Hematopoietic multipotent progenitor cell treated with erythropoietin and hydrocortisone succinate and interleukin-3 and kit ligand, for 6 days (in vitro differentiated cells): Measurements from ENCODE around the gene SIPA1L3.
A peak's percentile ranks its signal among the peaks of the same experiment; 100 is the strongest.

Experiments used
- DNase-seq: peaks from one replicate; pipeline ENCODE4 v3.0.0-alpha.2; 2015

Gene SIPA1L3

GRCh38 chr19:38001158-38001781 is 94.3 kb downstream of the SIPA1L3 start:
- DNase-seq = no peak

GRCh38 chr19:38003438-38004185 is 96.6 kb downstream of the SIPA1L3 start:
- DNase-seq = peak; percentile 61

GRCh38 chr19:38004186-38004520 is 97.1 kb downstream of the SIPA1L3 start:
- no peak for DNase-seq

GRCh38 chr19:38004521-38005223 is 97.7 kb downstream of the SIPA1L3 start:
- peak; percentile 74 for DNase-seq

- DNase-seq = no peak
Measured at GRCh38 chr19:38005224-38005614, 98.2 kb downstream of the SIPA1L3 start.

GRCh38 chr19:38006361-38007045 is 99.5 kb downstream of the SIPA1L3 start:
- DNase-seq = peak; percentile 26

- no peak for DNase-seq
Measured at GRCh38 chr19:38009650-38010242, 102.7 kb downstream of the SIPA1L3 start.

- no peak for DNase-seq
Measured at GRCh38 chr19:38011426-38011825, 104.4 kb downstream of the SIPA1L3 start.

GRCh38 chr19:38012290-38012689 is 105.3 kb downstream of the SIPA1L3 start:
- DNase-seq = no peak

GRCh38 chr19:38012944-38013343 is 105.9 kb downstream of the SIPA1L3 start:
- DNase-seq = no peak

GRCh38 chr19:38013913-38014580 is 107.0 kb downstream of the SIPA1L3 start:
- DNase-seq = no peak

GRCh38 chr19:38015216-38015615 is 108.2 kb downstream of the SIPA1L3 start:
- no peak for DNase-seq

- no peak for DNase-seq
Measured at GRCh38 chr19:38015761-38016160, 108.8 kb downstream of the SIPA1L3 start.

GRCh38 chr19:38017401-38018151 is 110.6 kb downstream of the SIPA1L3 start:
- no peak for DNase-seq

- DNase-seq = no peak
Measured at GRCh38 chr19:38018694-38019395, 111.8 kb downstream of the SIPA1L3 start.

- DNase-seq = no peak
Measured at GRCh38 chr19:38019396-38019724, 112.4 kb downstream of the SIPA1L3 start.

GRCh38 chr19:38020311-38020710 is 113.3 kb downstream of the SIPA1L3 start:
- DNase-seq = peak; percentile 75

- no peak for DNase-seq
Measured at GRCh38 chr19:38021352-38021751, 114.3 kb downstream of the SIPA1L3 start.

GRCh38 chr19:38022791-38023670 is 116.0 kb downstream of the SIPA1L3 start:
- no peak for DNase-seq
